Astrocyte (in vitro differentiated cells and primary cell): ENCODE data around the gene ANKH. TPM values are rescaled to one million over a fixed set of nuclear protein-coding genes. Genes with fewer than 3 reads are reported as not detected.

Experiments used
- DNase-seq: peaks from one replicate; pipeline ENCODE4 v3.0.0-alpha.2; 2010; ENCODE audit warnings: low read depth
- FAIRE-seq: peaks from 2 replicates; lab custom pipeline; 2011; peaks lifted over from hg19 to GRCh38; lab: Jason Lieb, UNC
- H2AFZ ChIP-seq: 2 replicates; pipeline ENCODE4 v1.6.0; 2012; ENCODE audit warnings: low read depth, low read length, inconsistent platforms
- H3K27ac ChIP-seq: 2 replicates; pipeline ENCODE4 v1.5.1; 2011; ENCODE audit warnings: low read depth, low read length, inconsistent platforms
- H3K27me3 ChIP-seq: 2 replicates; pipeline ENCODE4 v1.6.0; 2011; ENCODE audit warnings: low read length, inconsistent platforms; ENCODE audit not compliant: insufficient read depth
- H3K36me3 ChIP-seq: 2 replicates; pipeline ENCODE4 v1.5.1; 2011; ENCODE audit warnings: low read length, inconsistent platforms; ENCODE audit not compliant: insufficient read depth
- H3K4me1 ChIP-seq: 2 replicates; pipeline ENCODE4 v1.5.1; 2011; ENCODE audit warnings: low read length, inconsistent platforms; ENCODE audit not compliant: insufficient read depth
- H3K4me2 ChIP-seq: 2 replicates; pipeline ENCODE4 v1.6.0; 2012; ENCODE audit warnings: low read length, inconsistent platforms
- H3K4me3 ChIP-seq: 2 replicates; pipeline ENCODE4 v1.5.1; 2011; ENCODE audit warnings: low read depth, mild to moderate bottlenecking, low read length, inconsistent platforms; ENCODE audit not compliant: insufficient read depth
- H3K79me2 ChIP-seq: 2 replicates; pipeline ENCODE4 v1.6.0; 2012; ENCODE audit warnings: mild to moderate bottlenecking, low read length, inconsistent platforms; ENCODE audit not compliant: insufficient read depth
- H3K9ac ChIP-seq: 2 replicates; pipeline ENCODE4 v1.6.0; 2012; ENCODE audit warnings: mild to moderate bottlenecking, low read length, inconsistent platforms
- H3K9me3 ChIP-seq: 2 replicates; pipeline ENCODE4 v1.5.1; 2012; ENCODE audit warnings: low read depth, mild to moderate bottlenecking, low read length, inconsistent platforms; ENCODE audit not compliant: insufficient read depth
- H4K20me1 ChIP-seq: 2 replicates; pipeline ENCODE4 v1.6.0; 2012; ENCODE audit warnings: low read length, inconsistent platforms; ENCODE audit not compliant: insufficient read depth
- H3K27ac Mint-ChIP-seq: one replicate; pipeline ENCODE4 v1.8.0; 2021; ENCODE audit warnings: mild to moderate bottlenecking, mixed read lengths; ENCODE audit not compliant: unreplicated experiment
- H3K27me3 Mint-ChIP-seq: one replicate; pipeline ENCODE4 v1.8.0; 2021; ENCODE audit warnings: low read depth, mixed read lengths; ENCODE audit not compliant: unreplicated experiment
- H3K36me3 Mint-ChIP-seq: one replicate; pipeline ENCODE4 v1.8.0; 2021; ENCODE audit warnings: low read depth, mixed read lengths; ENCODE audit not compliant: unreplicated experiment
- H3K4me1 Mint-ChIP-seq: one replicate; pipeline ENCODE4 v1.8.0; 2021; ENCODE audit warnings: low read depth, mixed read lengths; ENCODE audit not compliant: unreplicated experiment
- H3K4me3 Mint-ChIP-seq: one replicate; pipeline ENCODE4 v1.8.0; 2021; ENCODE audit warnings: mild to moderate bottlenecking, moderate library complexity, mixed read lengths; ENCODE audit not compliant: unreplicated experiment
- H3K9me3 Mint-ChIP-seq: one replicate; pipeline ENCODE4 v1.8.0; 2021; ENCODE audit warnings: mild to moderate bottlenecking, mixed read lengths; ENCODE audit not compliant: unreplicated experiment
- EZH2 ChIP-seq: IDR thresholded peaks from 2 replicates; pipeline ENCODE4 v1.6.1; 2012; ENCODE audit warnings: mild to moderate bottlenecking, low read length, inconsistent platforms; ENCODE audit not compliant: insufficient read depth
- microRNA-seq: library from miRNA; unstranded; fragments of <30 nt; microRNA quantifications from one replicate; pipeline ENCODE4 v1.2.0, GENCODE V29; 2020
- total RNA-seq: library from RNA; stranded (reverse); gene quantifications from 2 replicates; pipeline ENCODE4 v1.2.1, GENCODE V29; 2021
- TF ChIP-seq, protein P1 (sequence below): IDR thresholded peaks from 2 replicates; pipeline ENCODE4 v1.5.1; 2011; ENCODE audit warnings: low read depth, mild to moderate bottlenecking, inconsistent platforms, low read length, moderate library complexity; ENCODE audit not compliant: insufficient read depth

ANKH gene
- total RNA-seq, 1 donor from 2014 or later, result 15.8 TPM

DNA sequence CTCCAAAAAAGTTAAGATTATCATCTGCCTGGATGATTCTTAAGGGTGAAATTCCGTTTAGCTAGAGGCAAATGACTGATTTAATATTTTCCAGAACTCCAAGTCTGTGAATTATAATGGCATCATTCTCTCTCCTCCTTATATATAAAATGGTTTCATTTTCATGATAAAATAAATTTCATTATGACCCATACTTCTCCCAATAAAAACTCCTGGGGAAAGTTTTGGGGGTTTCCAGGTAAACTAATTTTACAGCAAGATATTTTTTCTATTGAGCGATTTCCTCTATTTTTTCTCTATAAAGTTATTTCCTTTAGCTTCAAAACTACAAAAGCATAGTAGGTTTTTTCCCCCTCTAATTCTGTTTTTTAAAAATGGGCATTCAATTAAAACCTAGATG lies 214.7 kb downstream of the ANKH start:
- Histone ChIP-seq H3K36me3 (no peaks in the 10 kb centered on the region), H2AFZ (no peak overlapping the region), H3K4me3 (no peak overlapping the region), H3K79me2 (no peaks in the 10 kb centered on the region), H3K27me3 (peaks cover 8% of the 10 kb centered on the region), H3K4me2 (no peak overlapping the region), H4K20me1 (no peaks in the 10 kb centered on the region), H3K4me1 (peaks cover 4% of the 10 kb centered on the region), H3K27ac (no peak overlapping the region), H3K9me3 (no peaks in the 10 kb centered on the region), H3K9ac (no peak overlapping the region)
- TF ChIP-seq EZH2, result no peak
- TF ChIP-seq, protein P1, sequence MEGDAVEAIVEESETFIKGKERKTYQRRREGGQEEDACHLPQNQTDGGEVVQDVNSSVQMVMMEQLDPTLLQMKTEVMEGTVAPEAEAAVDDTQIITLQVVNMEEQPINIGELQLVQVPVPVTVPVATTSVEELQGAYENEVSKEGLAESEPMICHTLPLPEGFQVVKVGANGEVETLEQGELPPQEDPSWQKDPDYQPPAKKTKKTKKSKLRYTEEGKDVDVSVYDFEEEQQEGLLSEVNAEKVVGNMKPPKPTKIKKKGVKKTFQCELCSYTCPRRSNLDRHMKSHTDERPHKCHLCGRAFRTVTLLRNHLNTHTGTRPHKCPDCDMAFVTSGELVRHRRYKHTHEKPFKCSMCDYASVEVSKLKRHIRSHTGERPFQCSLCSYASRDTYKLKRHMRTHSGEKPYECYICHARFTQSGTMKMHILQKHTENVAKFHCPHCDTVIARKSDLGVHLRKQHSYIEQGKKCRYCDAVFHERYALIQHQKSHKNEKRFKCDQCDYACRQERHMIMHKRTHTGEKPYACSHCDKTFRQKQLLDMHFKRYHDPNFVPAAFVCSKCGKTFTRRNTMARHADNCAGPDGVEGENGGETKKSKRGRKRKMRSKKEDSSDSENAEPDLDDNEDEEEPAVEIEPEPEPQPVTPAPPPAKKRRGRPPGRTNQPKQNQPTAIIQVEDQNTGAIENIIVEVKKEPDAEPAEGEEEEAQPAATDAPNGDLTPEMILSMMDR, result no peak
- Mint-ChIP-seq H3K36me3 (no peaks in the 10 kb centered on the region), H3K27me3 (peaks cover 11% of the 10 kb centered on the region), H3K4me1 (peaks cover 3% of the 10 kb centered on the region), H3K4me3 (no peak overlapping the region), H3K9me3 (no peaks in the 10 kb centered on the region), H3K27ac (no peak overlapping the region)
- FAIRE-seq, result no peak
- DNase-seq, result no peak

DNA sequence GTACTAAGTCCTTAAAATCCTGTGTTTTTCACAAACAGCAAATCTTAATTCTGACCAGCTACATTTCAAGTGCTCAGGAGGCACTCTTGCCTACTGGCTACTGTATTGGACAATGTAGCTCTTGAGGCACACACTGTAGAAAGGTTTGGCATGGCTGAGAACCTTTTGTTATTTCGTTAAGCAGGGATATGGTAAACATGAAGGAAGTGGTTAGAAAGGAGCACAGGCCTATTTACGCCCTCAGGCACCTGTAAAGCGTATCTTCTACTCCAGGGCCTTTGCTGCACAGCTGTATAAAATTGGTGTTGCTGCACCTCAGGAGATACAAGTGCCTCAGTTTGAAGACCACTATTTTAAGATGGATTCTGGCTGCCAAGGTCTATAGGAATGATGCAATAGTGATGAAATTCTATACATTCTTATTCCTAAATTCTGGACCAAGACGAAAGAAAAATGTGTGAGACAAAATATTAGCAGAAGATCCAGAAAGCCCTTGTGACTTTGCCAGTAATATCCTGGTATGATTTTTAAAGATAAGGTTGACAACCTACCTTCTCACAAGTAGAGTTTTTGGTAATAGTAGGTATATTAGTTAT lies 216.3 kb downstream of the ANKH start:
- Histone ChIP-seq H3K79me2 (no peaks in the 10 kb centered on the region), H4K20me1 (no peaks in the 10 kb centered on the region), H3K9me3 (no peaks in the 10 kb centered on the region), H2AFZ (no peak overlapping the region), H3K36me3 (no peaks in the 10 kb centered on the region), H3K27me3 (peaks cover 8% of the 10 kb centered on the region), H3K4me1 (peaks cover 4% of the 10 kb centered on the region), H3K4me2 (no peak overlapping the region), H3K27ac (no peak overlapping the region), H3K9ac (no peak overlapping the region), H3K4me3 (no peak overlapping the region)
- Mint-ChIP-seq H3K9me3 (no peaks in the 10 kb centered on the region), H3K36me3 (no peaks in the 10 kb centered on the region), H3K27me3 (peaks cover 11% of the 10 kb centered on the region), H3K27ac (no peak overlapping the region), H3K4me3 (no peak overlapping the region), H3K4me1 (no peaks in the 10 kb centered on the region)
- TF ChIP-seq, protein P1, result no peak
- TF ChIP-seq EZH2, result no peak
- FAIRE-seq (no peak), DNase-seq (no peak)

Small RNA genes lying within 50 kb of the gene (microRNA-seq; reads per million reads assigned to microRNA genes)
- gene MIR4637, result not detected

Other genes starting within 250 kb of the ANKH start
- gene OTULIN, start 207.1 kb downstream of the ANKH start, total RNA-seq, result 28.1 and 29.0 TPM in 2 replicates